GM18951 (cell line): ENCODE measurements around the gene MRPS11.
"Not testable (repeated sequence)": the region's sequence is repeated elsewhere in the genome, so short reads cannot be mapped to it uniquely, and the experiment has no call there.

Source experiments
- POLR2A ChIP-seq: IDR thresholded peaks from 4 replicates; pipeline ENCODE4 v1.6.1; 2011; ENCODE audit warnings: mild to moderate bottlenecking; ENCODE audit not compliant: insufficient read length, insufficient read depth; ENCODE audit errors: extremely low read depth
- in situ Hi-C: fragments of 300-500 bp; cut with MboI; formaldehyde crosslinking; loops from one replicate; pipeline ENCODE4 v1.12.0; 2022; ENCODE audit warnings: low sequenced_read_pairs, mixed read lengths, inconsistent platforms; ENCODE audit not compliant: unreplicated experiment

MRPS11 gene

GRCh38 chr15:88467073-88467934, at the start of gene MRPS11, which contains the start of gene MRPL46:
Gene MRPS11 (plus strand): TSS chr15:88467708. CDS start chr15:88467718, 10 bp downstream.
Gene MRPL46 (minus strand): TSS chr15:88467388. CDS start chr15:88467377, 11 bp downstream.
- TF ChIP-seq POLR2A = peak; percentile 67
- in situ Hi-C loops = no loop called here

DNA sequence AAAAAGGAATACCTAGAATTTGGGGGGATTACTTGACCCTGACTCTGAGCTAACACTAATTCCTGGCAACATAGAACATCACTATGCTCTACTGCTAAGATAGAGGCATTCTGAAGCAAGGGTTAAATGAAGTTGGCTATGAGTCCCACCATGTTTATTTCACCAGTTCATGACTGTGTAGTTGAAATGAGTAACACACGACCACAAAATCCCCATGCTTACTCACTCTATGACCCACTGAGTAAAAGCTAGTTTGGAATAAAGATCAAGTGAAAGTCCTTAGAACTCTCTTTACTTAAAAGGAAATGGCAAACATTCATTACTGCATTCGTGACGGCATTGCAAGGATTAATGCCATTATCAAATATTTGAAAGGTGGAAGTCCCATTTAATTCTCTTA, 47.7 kb upstream of the MRPS11 start:
- in situ Hi-C loops = no loop called here
- TF ChIP-seq POLR2A = no peak

- TF ChIP-seq POLR2A = no peak
- in situ Hi-C loops = no loop called here
Measured at GRCh38 chr15:88423331-88423730, 44.2 kb upstream of the MRPS11 start.

DNA sequence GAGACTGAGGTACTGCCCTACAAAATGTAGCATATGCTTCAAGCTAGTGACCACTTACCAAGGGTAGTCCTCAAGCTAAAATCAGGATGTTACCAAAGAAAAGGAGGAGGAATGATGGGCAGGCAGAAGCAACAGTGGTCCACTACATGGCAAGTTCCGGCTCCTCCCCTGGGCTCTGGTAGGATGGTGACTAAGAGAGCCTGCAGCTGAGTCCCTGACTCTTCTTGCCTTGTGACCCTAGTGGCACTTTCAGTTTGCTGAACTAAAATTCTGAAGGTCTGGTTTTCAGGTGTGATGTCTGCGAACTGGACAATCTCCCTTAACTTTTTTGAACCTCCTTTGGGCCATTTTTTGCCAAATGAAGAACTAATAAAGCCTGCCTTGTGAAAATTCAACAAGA, 41.2 kb upstream of the MRPS11 start:
- TF ChIP-seq POLR2A = no peak
- in situ Hi-C loops = no loop called here

DNA sequence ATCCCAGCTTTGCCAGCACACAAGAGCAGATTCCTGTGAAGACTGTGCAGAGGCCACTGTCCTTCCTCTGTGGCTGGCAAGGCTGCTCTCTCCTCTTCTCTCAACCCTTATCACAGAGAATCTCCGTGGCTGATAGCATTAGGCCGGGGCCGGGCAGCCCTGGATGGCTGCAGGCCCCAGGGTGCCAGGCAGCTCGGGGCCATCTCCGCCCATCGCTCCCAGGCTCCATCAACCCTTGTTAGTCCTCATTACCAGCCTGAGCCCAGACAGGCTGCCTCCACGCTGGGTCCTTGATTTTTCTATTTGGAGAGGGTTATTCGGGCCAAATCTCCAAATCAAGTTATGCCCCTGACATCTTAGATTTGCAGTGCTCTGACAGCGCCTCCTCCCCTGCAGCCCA, 39.5 kb upstream of the MRPS11 start:
- in situ Hi-C loops = no loop called here
- no peak for TF ChIP-seq POLR2A

- in situ Hi-C loops = no loop called here
- TF ChIP-seq POLR2A = no peak
Measured at GRCh38 chr15:88428805-88429605, 38.5 kb upstream of the MRPS11 start.

- in situ Hi-C loops = no loop called here
- TF ChIP-seq POLR2A = no peak
Measured at GRCh38 chr15:88430051-88430450, 37.5 kb upstream of the MRPS11 start.

DNA sequence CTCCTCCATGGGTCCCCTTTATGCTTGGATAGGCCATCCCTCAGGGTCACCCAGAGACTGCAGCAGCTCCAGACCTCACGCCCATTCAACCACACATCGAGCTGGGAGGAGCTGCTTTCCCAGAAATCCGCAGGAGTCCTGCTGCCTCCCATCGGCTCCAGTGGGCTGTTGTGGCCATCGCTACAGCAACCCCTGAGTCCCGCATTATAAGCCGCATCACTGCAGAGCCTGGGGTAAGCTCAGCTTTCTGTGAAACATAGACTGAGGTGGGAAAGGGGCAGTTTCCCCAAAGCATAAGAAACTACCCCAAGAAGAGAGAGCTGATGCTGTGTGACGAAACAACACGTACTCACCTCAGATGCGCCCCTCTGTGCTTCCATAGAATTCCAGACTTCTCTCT, 36.1 kb upstream of the MRPS11 start:
- in situ Hi-C loops = no loop called here

GRCh38 chr15:88433046-88433685, 34.3 kb upstream of the MRPS11 start:
- in situ Hi-C loops = no loop called here
- TF ChIP-seq POLR2A = no peak

More for the DNA sequence above, 36.1 kb upstream of the MRPS11 start:
- TF ChIP-seq POLR2A = no peak

DNA sequence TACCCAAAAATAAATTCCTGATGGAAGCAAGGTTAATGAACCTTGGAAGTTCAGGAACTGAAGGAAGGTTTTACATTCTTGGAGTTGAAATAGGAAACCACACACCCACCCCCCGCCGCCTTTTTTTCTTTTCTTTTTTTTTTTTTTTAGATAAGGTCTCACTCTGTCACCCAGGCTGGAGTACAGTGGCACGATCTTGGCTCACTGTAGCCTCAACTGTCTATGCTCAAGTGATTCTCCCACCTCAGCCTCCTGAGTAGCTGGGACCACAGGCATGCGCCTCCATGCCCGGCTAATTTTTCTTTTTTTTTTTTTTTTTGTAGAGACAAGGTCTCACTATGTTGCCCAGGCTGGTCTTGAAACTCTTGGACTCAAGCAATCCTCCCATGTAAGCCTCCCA, 33.4 kb upstream of the MRPS11 start:
- in situ Hi-C loops = not testable (repeated sequence)

DNA sequence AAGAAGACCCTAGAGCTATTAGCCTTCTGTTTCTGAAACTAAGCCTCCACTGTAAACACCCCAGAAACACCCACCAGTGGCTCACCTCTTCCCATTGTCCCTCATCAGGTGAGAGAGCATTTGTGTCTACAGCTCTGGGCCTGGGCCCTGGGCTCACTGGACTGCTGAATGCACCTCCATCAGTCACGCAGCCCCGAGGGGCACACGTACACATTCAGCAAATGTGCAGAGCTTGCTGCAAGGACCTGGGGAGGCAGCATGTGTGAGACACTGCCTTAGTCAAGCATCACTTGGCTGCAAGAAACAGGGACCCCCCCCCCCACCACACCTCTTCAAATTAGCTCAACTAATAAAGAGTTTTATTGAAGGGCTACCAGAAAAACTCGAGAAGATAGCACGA, 29.3 kb upstream of the MRPS11 start:
- no peak for TF ChIP-seq POLR2A
- in situ Hi-C loops = no loop called here

DNA sequence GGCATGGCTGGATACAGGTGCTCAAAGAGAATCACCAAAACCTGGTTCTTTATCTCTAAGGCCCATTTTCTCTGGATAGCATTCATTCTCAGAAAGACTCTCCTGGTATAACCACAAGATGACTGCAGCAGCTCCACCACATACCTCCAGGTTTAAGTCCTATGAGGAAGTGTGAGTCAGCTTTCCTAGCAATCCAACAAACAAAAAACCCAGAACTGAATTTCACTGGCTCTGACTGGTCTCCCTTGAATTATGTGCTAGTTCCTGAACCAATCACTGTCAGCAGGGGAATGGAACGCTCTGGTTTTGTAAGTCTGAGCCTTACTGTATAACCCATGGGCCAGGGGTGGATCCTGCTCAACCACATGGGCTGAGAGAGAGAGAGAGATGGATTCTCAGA, 27.5 kb upstream of the MRPS11 start:
- no peak for TF ChIP-seq POLR2A
- in situ Hi-C loops = no loop called here

DNA sequence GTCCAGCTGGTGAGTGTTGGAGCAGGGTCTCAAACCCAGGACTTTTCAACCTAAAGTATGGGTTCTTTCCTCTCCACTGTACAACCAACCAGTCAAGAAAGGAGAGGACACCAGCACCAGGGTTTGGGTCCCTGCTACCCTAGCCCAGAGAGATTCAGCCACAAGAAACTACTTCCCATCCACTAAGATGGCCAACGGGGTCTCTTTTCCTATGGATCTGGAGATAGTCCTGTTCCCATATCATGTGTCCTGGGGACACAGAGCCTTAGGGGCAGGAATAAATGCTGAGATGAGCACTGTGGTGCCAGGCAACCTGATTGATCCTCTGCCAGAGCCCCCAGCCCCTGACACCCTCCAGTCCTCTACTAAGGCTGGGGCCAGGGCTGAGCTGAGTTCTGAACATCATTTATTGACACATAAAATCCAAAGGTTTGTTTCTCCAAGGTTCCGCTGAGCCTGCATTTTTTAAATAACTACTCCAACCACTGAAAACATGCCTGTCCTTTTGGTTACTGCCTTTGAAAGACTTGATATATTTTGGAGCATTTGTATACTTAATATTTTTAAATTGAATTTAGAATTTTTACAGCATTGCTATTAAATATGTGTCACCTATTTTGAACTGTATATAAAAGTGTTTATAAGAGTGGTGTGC, 26.3 kb upstream of the MRPS11 start:
- no peak for TF ChIP-seq POLR2A
- in situ Hi-C loops = no loop called here

- no peak for TF ChIP-seq POLR2A
- in situ Hi-C loops = no loop called here
Measured at GRCh38 chr15:88447206-88447605, 20.3 kb upstream of the MRPS11 start.
